ENCODE data around the gene TRIM14. TPM values are rescaled to one million over a fixed set of nuclear protein-coding genes. Genes with fewer than 3 reads are reported as not detected.
"Not testable (repeated sequence)": the region's sequence is repeated elsewhere in the genome, so short reads cannot be mapped to it uniquely, and the experiment has no call there.

TRIM14 gene
- total RNA-seq, 2 experiments from 2014 or later: 49.1 to 52.7 TPM

DNA sequence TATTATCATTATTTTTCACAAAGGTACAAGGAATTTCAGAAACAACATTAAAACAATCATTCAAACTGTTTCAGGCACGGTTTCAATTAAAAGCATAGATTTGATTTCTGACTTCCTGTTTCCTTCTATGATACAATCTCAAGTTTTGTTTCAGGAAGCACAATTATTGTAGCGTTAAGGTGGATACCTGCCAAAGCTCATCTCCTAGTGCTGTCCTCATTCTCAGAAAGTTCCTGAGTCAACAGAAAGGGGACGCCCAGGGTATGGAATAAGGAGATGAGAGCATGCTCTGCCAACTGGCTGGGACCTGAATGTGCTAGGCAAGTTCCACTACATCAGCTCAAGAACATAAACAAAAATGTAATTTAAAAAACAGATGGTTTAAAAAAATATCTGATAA lies 2.0 kb upstream of the TRIM14 start:
- POLR2A ChIA-PET: interaction anchor here (1.0 to 1.8 kb wide), 2 partner anchors 71 to 135 kb away, joined by 3 to 6 read pairs; partner anchors contain the start of genes CORO2A and TBC1D2
- Mint-ChIP-seq H3K4me3 (no peak overlapping the region), H3K36me3 (peaks cover 15% of the 10 kb centered on the region), H3K9me3 (no peaks in the 10 kb centered on the region), H3K27ac (peak overlapping the region; percentile 38), H3K27me3 (no peaks in the 10 kb centered on the region), H3K4me1 (ENCODE audit: low read depth) (peaks cover 39% of the 10 kb centered on the region)
- DNase-seq: no peak
- CTCF ChIA-PET: interaction anchor here (0.6 to 3.4 kb wide), 7 partner anchors 18 to 218 kb away, joined by 3 to 22 read pairs (median 6); partner anchors contain the start of gene TBC1D2
- intact Hi-C loops (cut with micrococcal nuclease): no loop called here

DNA sequence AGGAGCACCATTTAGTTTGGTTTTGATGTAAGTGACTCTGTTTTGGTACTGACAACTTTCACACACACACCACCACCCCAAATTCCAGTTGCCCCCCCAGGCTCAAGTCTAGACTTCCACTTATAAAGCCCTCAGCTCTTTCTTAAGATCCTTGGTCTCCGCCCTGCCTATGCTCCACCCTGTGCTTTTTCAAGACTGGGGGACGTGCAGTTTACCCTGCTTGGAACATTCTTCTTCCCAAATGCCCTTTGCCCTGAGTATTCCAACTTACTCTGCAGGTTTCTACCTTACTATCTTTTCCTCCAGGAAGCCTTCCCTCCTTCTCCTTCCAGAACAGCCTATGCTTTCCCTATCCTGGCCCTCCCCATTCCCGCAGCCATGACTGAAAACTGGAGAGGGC lies 1.5 kb upstream of the TRIM14 start:
- no peaks in the 10 kb centered on the region for H3K27me3 Mint-ChIP-seq
- peak overlapping the region; percentile 38 for H3K27ac Mint-ChIP-seq
- no peak for DNase-seq
- peak overlapping the region; percentile 89 for H3K4me3 Mint-ChIP-seq
- CTCF ChIA-PET: interaction anchor here (0.6 to 3.4 kb wide), 7 partner anchors 18 to 217 kb away, joined by 3 to 22 read pairs (median 6); partner anchors contain the start of gene TBC1D2
- H3K4me1 Mint-ChIP-seq (ENCODE audit: low read depth): peaks cover 39% of the 10 kb centered on the region
- POLR2A ChIA-PET: interaction anchor here (1.0 kb wide), 1 partner anchor 135 kb away, joined by 3 read pairs; the partner anchor contains the start of gene TBC1D2
- H3K36me3 Mint-ChIP-seq: peaks cover 15% of the 10 kb centered on the region
- H3K9me3 Mint-ChIP-seq: no peaks in the 10 kb centered on the region
- intact Hi-C loops (cut with micrococcal nuclease): no loop called here

DNA sequence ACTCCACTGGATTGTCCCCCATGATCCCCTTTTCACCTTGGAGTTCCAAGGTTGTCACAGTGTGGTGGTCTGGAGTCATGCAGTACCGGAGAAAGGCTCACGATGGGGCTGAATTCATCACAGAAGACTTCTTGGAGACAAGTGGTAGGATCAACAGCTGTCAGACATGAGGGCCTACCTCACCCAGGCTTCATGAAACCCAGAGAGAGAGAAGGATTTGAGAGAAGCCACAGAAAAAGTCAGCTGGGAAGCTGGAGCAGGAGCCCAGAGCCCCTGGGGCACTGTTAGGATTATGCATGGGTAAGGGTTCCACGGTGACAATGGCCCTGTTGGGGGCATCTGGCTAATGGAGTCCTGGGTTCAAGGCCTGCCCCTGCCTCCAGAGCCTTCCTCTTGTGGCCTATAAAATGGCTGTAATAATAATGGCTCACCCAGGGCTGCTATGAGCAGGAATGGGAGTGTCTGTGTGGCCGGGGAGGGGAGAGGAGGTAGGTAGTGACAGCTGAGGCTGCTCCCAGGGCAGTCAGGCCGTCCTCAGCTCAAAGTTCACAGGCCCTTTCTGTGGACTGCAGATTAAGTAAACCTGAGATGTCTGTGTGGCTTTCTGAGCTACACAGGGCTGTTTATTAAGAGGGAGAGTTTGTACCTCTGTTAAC lies 910 bp downstream of the TRIM14 start:
- H3K9me3 Mint-ChIP-seq: no peaks in the 10 kb centered on the region
- ChIA-PET POLR2A (interaction anchor here (0.9 to 2.3 kb wide), 10 partner anchors 9 to 196 kb away, joined by 3 to 26 read pairs (median 3); partner anchors contain the start of genes CORO2A, NANS, TBC1D2 and TRMO), CTCF (interaction anchor here (0.8 to 3.4 kb wide), 17 partner anchors 8 to 146 kb away, joined by 3 to 22 read pairs (median 6); partner anchors contain the start of genes CORO2A and TBC1D2)
- peaks cover 39% of the 10 kb centered on the region for H3K4me1 Mint-ChIP-seq (ENCODE audit: low read depth)
- peak overlapping the region; percentile 89 for H3K4me3 Mint-ChIP-seq
- no peaks in the 10 kb centered on the region for H3K27me3 Mint-ChIP-seq
- peak; percentile 66 for DNase-seq
- H3K36me3 Mint-ChIP-seq: peaks cover 14% of the 10 kb centered on the region
- H3K27ac Mint-ChIP-seq: peak overlapping the region; percentile 95
- intact Hi-C loops (cut with micrococcal nuclease): loop anchor here (1.0 to 5.0 kb wide), 6 partner anchors 10 to 137 kb away; partner anchors contain the start of gene TBC1D2

DNA sequence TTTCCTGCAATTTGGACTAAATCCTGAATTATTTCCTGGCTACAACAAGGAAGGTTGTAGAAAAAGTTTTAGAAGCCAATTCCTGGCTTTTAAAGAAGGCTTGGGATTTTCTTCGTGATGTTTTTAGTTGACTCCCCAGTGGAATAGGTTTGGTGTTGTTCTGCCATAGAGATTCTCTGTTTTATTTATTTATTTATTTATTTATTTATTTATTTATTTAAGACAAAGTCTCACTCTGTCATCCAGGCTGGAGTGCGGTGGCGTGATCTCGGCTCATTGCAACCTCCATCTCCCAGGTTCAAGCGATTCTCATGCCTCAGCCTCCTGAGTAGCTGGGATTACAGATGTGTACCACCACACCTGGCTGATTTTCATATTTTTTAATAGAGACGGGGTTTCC lies 1.9 kb downstream of the TRIM14 start:
- Mint-ChIP-seq H3K36me3 (peaks cover 16% of the 10 kb centered on the region), H3K4me1 (ENCODE audit: low read depth) (peaks cover 42% of the 10 kb centered on the region)
- H3K9me3 Mint-ChIP-seq, H3K4me3 Mint-ChIP-seq, H3K27me3 Mint-ChIP-seq, DNase-seq, H3K27ac Mint-ChIP-seq: not testable (repeated sequence)
- ChIA-PET CTCF (interaction anchor here (1.4 to 2.3 kb wide), 4 partner anchors 19 to 147 kb away, joined by 3 to 16 read pairs (median 8); no protein-coding TSS in a partner anchor), POLR2A (interaction anchor here (0.9 kb wide), 1 partner anchor 61 kb away, joined by 3 read pairs; the partner anchor contains the start of gene NANS)
- intact Hi-C loops (cut with micrococcal nuclease): loop anchor here (5.0 kb wide), 1 partner anchor 90 kb away; no protein-coding TSS in a partner anchor

DNA sequence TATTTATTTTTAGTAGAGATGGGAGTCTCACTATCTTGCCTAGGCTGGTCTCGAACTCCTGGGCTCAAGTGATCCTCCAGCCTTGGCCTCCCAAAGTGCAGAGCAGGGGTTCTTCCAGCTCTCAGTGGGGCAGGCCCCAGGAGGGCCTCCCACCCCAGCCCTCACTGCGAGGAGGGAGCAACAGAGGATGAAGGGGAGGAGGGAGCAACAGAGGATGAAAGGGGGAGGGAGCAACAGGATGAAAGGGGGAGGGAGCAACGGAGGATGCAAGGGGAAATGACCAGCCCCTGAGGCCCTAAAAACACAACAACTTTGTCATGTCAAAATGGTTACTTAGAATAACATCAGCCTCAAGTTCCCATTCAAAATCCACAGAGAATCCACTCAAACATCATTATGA lies 10.0 kb downstream of the TRIM14 start:
- DNase-seq: peak; percentile 31
- peaks cover 58% of the 10 kb centered on the region for H3K36me3 Mint-ChIP-seq
- H3K27ac Mint-ChIP-seq: peak overlapping the region; percentile 97
- H3K4me3 Mint-ChIP-seq: no peak overlapping the region
- H3K4me1 Mint-ChIP-seq (ENCODE audit: low read depth): peaks cover 76% of the 10 kb centered on the region
- intact Hi-C loops (cut with micrococcal nuclease): no loop called here
- no peaks in the 10 kb centered on the region for H3K27me3 Mint-ChIP-seq
- no peaks in the 10 kb centered on the region for H3K9me3 Mint-ChIP-seq
- CTCF ChIA-PET: interaction anchor here (1.3 to 2.2 kb wide), 2 partner anchors 10 to 11 kb away, joined by 5 to 10 read pairs; partner anchors contain the start of gene TRIM14
- POLR2A ChIA-PET: interaction anchor here (1.3 to 3.3 kb wide), 2 partner anchors 10 to 11 kb away, joined by 5 to 26 read pairs; partner anchors contain the start of gene TRIM14

DNA sequence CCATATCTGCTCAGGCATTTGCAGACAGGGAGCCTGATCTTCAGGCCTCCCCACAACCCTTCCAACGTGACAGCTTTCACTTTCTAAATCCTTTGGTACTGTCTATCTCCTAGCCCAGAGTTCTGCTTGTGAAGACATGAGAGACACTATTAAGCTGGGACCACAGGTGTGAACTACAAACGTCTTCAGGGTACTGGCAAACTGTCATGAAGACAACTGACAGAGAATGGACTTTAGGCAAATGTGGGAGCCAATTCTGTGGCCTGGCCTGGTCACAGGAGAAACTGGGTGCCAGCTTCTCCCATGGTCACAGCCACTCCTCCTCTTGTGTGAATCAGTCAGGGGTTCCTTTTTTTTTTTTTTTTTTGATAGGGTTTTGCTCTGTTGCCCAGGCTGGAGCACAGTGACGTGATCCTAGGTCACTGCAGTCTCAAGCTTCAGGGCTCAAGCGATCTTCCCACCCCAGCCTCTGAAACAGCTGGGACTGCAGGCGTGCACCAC lies 10.4 kb downstream of the TRIM14 start:
- peaks cover 80% of the 10 kb centered on the region for H3K4me1 Mint-ChIP-seq (ENCODE audit: low read depth)
- peak; percentile 51 for DNase-seq
- no peaks in the 10 kb centered on the region for H3K9me3 Mint-ChIP-seq
- H3K4me3 Mint-ChIP-seq: peak overlapping the region; percentile 62
- H3K27ac Mint-ChIP-seq: peak overlapping the region; percentile 97
- ChIA-PET POLR2A (interaction anchor here (0.8 to 3.3 kb wide), 4 partner anchors 10 to 123 kb away, joined by 3 to 26 read pairs (median 6); partner anchors contain the start of genes NANS and TRIM14), CTCF (interaction anchor here (0.6 to 2.2 kb wide), 3 partner anchors 10 to 1033 kb away, joined by 3 to 10 read pairs (median 5); partner anchors contain the start of gene TRIM14)
- H3K36me3 Mint-ChIP-seq: peaks cover 60% of the 10 kb centered on the region
- intact Hi-C loops (cut with micrococcal nuclease): loop anchor here (1.0 kb wide), 1 partner anchor 10 kb away; no protein-coding TSS in a partner anchor
- no peaks in the 10 kb centered on the region for H3K27me3 Mint-ChIP-seq

DNA sequence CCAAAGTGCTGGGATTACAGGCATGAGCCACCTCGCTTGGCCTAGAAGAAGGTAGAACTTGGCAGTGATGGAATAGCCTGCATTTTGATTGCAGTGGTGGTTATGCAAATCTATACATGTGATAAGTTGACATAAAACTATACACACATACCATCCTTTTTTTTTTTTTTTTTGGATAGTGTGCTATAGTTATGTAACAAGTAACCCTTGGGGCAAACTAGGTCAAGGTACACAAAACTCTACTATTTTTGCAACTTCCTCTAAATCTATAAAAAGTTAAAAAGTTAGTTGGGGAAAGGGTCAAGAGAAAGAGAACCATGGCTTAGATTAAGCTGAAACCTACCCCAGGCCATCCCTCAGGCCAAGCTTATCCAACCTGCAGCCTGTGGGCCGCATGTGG lies 11.1 kb downstream of the TRIM14 start:
- CTCF ChIA-PET: interaction anchor here (0.6 to 2.2 kb wide), 3 partner anchors 10 to 1033 kb away, joined by 3 to 10 read pairs (median 5); partner anchors contain the start of gene TRIM14
- no peaks in the 10 kb centered on the region for H3K9me3 Mint-ChIP-seq
- DNase-seq: no peak
- intact Hi-C loops (cut with micrococcal nuclease): loop anchor here (1.0 kb wide), 1 partner anchor 10 kb away; no protein-coding TSS in a partner anchor
- H3K4me1 Mint-ChIP-seq (ENCODE audit: low read depth): peaks cover 82% of the 10 kb centered on the region
- no peak overlapping the region for H3K4me3 Mint-ChIP-seq
- H3K27me3 Mint-ChIP-seq: no peaks in the 10 kb centered on the region
- POLR2A ChIA-PET: interaction anchor here (0.8 to 3.3 kb wide), 4 partner anchors 10 to 123 kb away, joined by 3 to 26 read pairs (median 6); partner anchors contain the start of genes NANS and TRIM14
- H3K27ac Mint-ChIP-seq: peak overlapping the region; percentile 97
- peaks cover 60% of the 10 kb centered on the region for H3K36me3 Mint-ChIP-seq

DNA sequence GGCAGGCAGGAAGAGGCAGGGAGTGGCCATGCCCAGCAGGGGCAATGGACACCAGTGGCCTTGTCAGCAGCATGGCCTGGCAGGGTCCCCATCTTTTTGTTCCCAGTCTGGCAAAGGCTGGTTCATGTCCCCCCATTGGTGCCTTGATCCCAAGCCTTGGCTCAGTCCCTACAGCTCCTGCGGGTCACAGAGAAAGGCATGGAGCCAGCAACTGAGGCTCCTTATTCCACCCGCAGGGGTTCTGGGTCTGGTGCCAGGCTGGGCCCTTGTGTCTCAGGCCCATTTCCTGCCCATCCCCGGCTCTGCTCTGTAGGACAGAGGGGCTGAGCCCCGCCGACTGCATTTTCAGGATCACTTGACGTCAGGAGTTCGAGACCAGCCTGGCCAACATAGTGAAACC lies 14.0 kb downstream of the TRIM14 start:
- no peak overlapping the region for H3K4me3 Mint-ChIP-seq
- intact Hi-C loops (cut with micrococcal nuclease): no loop called here

DNA sequence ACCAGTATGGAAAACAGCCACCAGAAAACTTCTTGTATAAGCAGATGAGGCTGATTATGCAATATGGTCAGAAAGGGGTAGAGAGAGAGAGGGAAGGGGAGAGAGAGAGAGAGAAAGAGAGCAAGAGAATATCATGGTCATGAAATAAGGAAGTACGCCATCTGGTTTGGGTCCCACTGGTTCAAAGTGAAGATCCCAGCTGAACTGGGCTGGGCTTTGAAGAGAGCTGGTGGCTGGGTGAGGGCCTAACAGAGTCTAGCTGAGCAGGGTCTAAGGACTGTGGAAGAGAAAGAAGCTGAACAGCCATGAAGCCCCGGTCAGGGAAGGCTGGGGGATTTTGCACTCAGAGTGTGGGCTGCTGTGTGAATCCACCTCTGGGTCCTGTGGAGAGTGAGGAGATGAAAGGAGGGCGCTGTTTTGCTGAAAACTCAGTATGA lies 14.6 kb downstream of the TRIM14 start:
- H3K36me3 Mint-ChIP-seq: peaks cover 49% of the 10 kb centered on the region
- no peaks in the 10 kb centered on the region for H3K9me3 Mint-ChIP-seq
- intact Hi-C loops (cut with micrococcal nuclease): loop anchor here (5.0 kb wide), 3 partner anchors 88 to 153 kb away; partner anchors contain the start of genes ANP32B, CORO2A and TBC1D2

More for the DNA sequence above, 14.0 kb downstream of the TRIM14 start:
- peak overlapping the region; percentile 69 for H3K27ac Mint-ChIP-seq
- DNase-seq: no peak
- peaks cover 91% of the 10 kb centered on the region for H3K4me1 Mint-ChIP-seq (ENCODE audit: low read depth)
- H3K9me3 Mint-ChIP-seq: no peaks in the 10 kb centered on the region
- H3K27me3 Mint-ChIP-seq: no peaks in the 10 kb centered on the region
- POLR2A ChIA-PET: interaction anchor here (3.6 kb wide), 1 partner anchor 14 kb away, joined by 12 read pairs; the partner anchor contains the start of gene TRIM14
- CTCF ChIA-PET: interaction anchor here (0.9 to 1.9 kb wide), 2 partner anchors 14 to 30 kb away, joined by 3 to 10 read pairs; partner anchors contain the start of gene TRIM14
- H3K36me3 Mint-ChIP-seq: peaks cover 47% of the 10 kb centered on the region

DNA sequence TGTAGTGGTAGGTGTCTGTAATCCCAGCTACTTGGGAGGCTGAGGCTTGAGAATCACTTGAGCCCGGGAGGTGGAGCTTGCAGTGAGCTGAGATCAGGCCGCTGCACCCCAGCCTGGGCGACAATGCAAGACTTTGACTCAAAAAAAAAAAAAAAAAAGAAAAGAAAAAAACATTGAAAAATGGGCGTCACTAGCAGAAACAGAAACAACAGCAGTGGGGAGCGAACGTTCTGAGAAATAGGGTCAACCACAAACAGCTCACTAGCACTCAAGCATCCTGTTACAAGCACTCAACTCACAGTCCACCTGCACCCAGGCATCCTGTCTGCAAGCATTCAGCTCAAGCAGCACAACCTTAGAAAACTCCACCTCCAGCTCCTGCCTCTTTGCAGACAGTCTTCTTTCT lies 17.2 kb downstream of the TRIM14 start:
- CTCF ChIA-PET: interaction anchor here (0.7 to 2.0 kb wide), 11 partner anchors 10 to 398 kb away, joined by 3 to 10 read pairs (median 4); partner anchors contain the start of genes ANP32B and TBC1D2
- Mint-ChIP-seq H3K4me1 (ENCODE audit: low read depth) (peaks cover 88% of the 10 kb centered on the region), H3K4me3 (peak overlapping the region; percentile 66), H3K9me3 (no peaks in the 10 kb centered on the region), H3K27me3 (no peaks in the 10 kb centered on the region), H3K27ac (peak overlapping the region; percentile 95), H3K36me3 (peaks cover 45% of the 10 kb centered on the region)
- POLR2A ChIA-PET: interaction anchor here (0.5 to 1.3 kb wide), 6 partner anchors 13 to 154 kb away, joined by 3 to 9 read pairs (median 4); partner anchors contain the start of genes ANP32B, CORO2A, TBC1D2 and TRIM14
- peak; percentile 89 for DNase-seq
- intact Hi-C loops (cut with micrococcal nuclease): loop anchor here (1.0 to 5.0 kb wide), 8 partner anchors 16 to 180 kb away; partner anchors contain the start of genes ANP32B, CORO2A, NANS and TBC1D2

More for the DNA sequence above, 14.6 kb downstream of the TRIM14 start:
- Mint-ChIP-seq H3K27ac (peak overlapping the region; percentile 69), H3K27me3 (no peaks in the 10 kb centered on the region), H3K4me3 (no peak overlapping the region), H3K4me1 (ENCODE audit: low read depth) (peaks cover 91% of the 10 kb centered on the region)
- CTCF ChIA-PET: interaction anchor here (0.9 to 1.9 kb wide), 2 partner anchors 14 to 30 kb away, joined by 3 to 10 read pairs; partner anchors contain the start of gene TRIM14
- POLR2A ChIA-PET: interaction anchor here (0.8 to 3.6 kb wide), 3 partner anchors 15 to 152 kb away, joined by 3 to 12 read pairs (median 4); partner anchors contain the start of genes TBC1D2 and TRIM14
- DNase-seq: no peak

DNA sequence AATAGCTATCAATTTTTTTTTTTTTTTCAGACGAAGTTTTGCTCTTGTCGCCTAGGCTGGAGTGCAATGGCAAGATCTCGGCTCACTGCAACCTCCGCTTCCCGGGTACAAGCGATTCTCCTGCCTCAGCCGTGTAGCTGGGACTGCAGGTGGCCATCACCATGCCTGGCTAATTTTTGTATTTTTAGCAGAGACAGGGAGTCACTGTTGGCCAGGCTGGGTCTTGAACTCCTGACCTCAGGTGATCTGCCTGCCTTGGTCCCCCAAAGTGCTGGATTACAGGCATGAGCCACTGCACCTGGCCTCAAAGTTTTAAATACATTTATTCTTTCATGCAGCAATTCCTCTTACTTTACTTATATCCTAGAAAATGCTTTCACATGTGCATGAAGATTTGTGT lies 17.6 kb downstream of the TRIM14 start:
- no peak for DNase-seq
- no peaks in the 10 kb centered on the region for H3K9me3 Mint-ChIP-seq
- intact Hi-C loops (cut with micrococcal nuclease): loop anchor here (5.0 kb wide), 3 partner anchors 91 to 156 kb away; partner anchors contain the start of genes ANP32B, CORO2A and TBC1D2
- no peaks in the 10 kb centered on the region for H3K27me3 Mint-ChIP-seq
- CTCF ChIA-PET: interaction anchor here (0.7 to 1.6 kb wide), 10 partner anchors 10 to 397 kb away, joined by 3 to 10 read pairs (median 4); partner anchors contain the start of genes ANP32B and TBC1D2
- POLR2A ChIA-PET: interaction anchor here (1.0 to 1.3 kb wide), 4 partner anchors 13 to 154 kb away, joined by 3 to 9 read pairs (median 4); partner anchors contain the start of genes CORO2A, TBC1D2 and TRIM14
- peaks cover 88% of the 10 kb centered on the region for H3K4me1 Mint-ChIP-seq (ENCODE audit: low read depth)
- H3K4me3 Mint-ChIP-seq: peak overlapping the region; percentile 66
- peak overlapping the region; percentile 95 for H3K27ac Mint-ChIP-seq
- peaks cover 45% of the 10 kb centered on the region for H3K36me3 Mint-ChIP-seq
